K562 (cell line): ENCODE measurements around the gene HSF5. TPM values are rescaled to one million over a fixed set of nuclear protein-coding genes. Genes with fewer than 3 reads are reported as not detected.

Experiments used
- ATAC-seq: fragments of 200-7000 bp; cut with Tn5 transposase; 3 replicates; pipeline ENCODE4 v1.9.1; 2020; ENCODE audit warnings: moderate library complexity
- BruUV-seq: library from RNA; stranded (reverse); fragments of 400-500 nt; replicated peaks from 2 replicates; lab custom pipeline; 2021; lab: Mats Ljungman, UMichigan
- CTCF ChIA-PET: fragments of 300-600 bp; formaldehyde crosslinking; extraction: SDS; loops from one replicate; lab custom pipeline; 2021; ENCODE audit warnings: low intra/inter-chr PET ratio; lab: Yijun Ruan, JAX
- POLR2A ChIA-PET: fragments of 300-600, 350-650 bp; sonication (Branson Sonifier 250); formaldehyde crosslinking; extraction: SDS; loops from one replicate; lab custom pipeline; 2021; ENCODE audit warnings: antibody characterized with exemption, inconsistent platforms; lab: Yijun Ruan, JAX
- DNase-seq, 4 experiments: peaks; one replicate each; pipeline versions ENCODE4 v3.0.0 to v3.0.0-alpha.2; 2011 to 2018; ENCODE audit warnings: low spot score in 3 of 4, mixed read lengths in 3 of 4; ENCODE audit errors: extremely low read depth in 1 of 4
- FAIRE-seq: peaks from 2 replicates; lab custom pipeline; 2011; peaks lifted over from hg19 to GRCh38; lab: Jason Lieb, UNC
- H2AFZ ChIP-seq: 2 replicates; pipeline ENCODE4 v1.6.0; 2011; ENCODE audit warnings: low read depth, low read length, control low read depth, inconsistent platforms
- H3K27ac ChIP-seq: fragments of 200-600 bp; 3 replicates; pipeline ENCODE4 v1.8.0; 2011; ENCODE audit warnings: low read depth, mild to moderate bottlenecking, control low read depth, inconsistent platforms, low read length, moderate library complexity, mixed read lengths; ENCODE audit errors: extremely low read depth
- H3K27me3 ChIP-seq, 2 experiments: fragments of 300-600 bp in 1 of 2; 2 replicates in 1 of 2; 3 replicates in 1 of 2; pipeline versions ENCODE4 v1.6.0 to v1.8.0; 2011; ENCODE audit warnings: inconsistent platforms in 2 of 2, low read length in 2 of 2, mild to moderate bottlenecking in 1 of 2, mixed read lengths in 1 of 2, moderate library complexity in 1 of 2; ENCODE audit not compliant: control insufficient read depth in 2 of 2, insufficient read depth in 2 of 2
- H3K36me3 ChIP-seq: fragments of 300-600 bp; 3 replicates; pipeline ENCODE4 v1.8.0; 2011; ENCODE audit warnings: mild to moderate bottlenecking, low read length, inconsistent platforms; ENCODE audit not compliant: control insufficient read depth, insufficient read depth
- H3K4me1 ChIP-seq, 2 experiments: fragments of 200-600 bp in 1 of 2; replicated peaks in 1 of 2; 2 replicates in 1 of 2; 3 replicates in 1 of 2; pipeline versions ENCODE4 v1.5.1 to v1.8.0; 2011; ENCODE audit warnings: inconsistent platforms in 2 of 2, low read length in 2 of 2, mild to moderate bottlenecking in 1 of 2, mixed read lengths in 1 of 2, moderate library complexity in 1 of 2; ENCODE audit not compliant: control insufficient read depth in 2 of 2, insufficient read depth in 2 of 2
- H3K4me2 ChIP-seq: 2 replicates; pipeline ENCODE4 v1.6.1; 2011; ENCODE audit warnings: low read length, control low read depth, inconsistent platforms, mixed read lengths; ENCODE audit not compliant: insufficient read depth
- H3K4me3 ChIP-seq: fragments of 200-600 bp; sonication (generic), shearing (Covaris generic); 2 replicates; pipeline ENCODE4 v1.5.1; 2016; ENCODE audit warnings: control low read depth, inconsistent platforms
- H3K79me2 ChIP-seq: fragments of 200-600 bp; 3 replicates; pipeline ENCODE4 v1.8.0; 2011; ENCODE audit warnings: low read length, inconsistent platforms; ENCODE audit not compliant: control insufficient read depth, insufficient read depth
- H3K9ac ChIP-seq, 2 experiments: 2 replicates each; pipeline versions ENCODE4 v1.6.0 to v1.6.1; 2011; ENCODE audit warnings: low read depth in 2 of 2, low read length in 2 of 2, control low read depth in 1 of 2, inconsistent platforms in 1 of 2, mild to moderate bottlenecking in 1 of 2, mixed read lengths in 1 of 2; ENCODE audit not compliant: insufficient read depth in 1 of 2
- H3K9me1 ChIP-seq: one replicate; pipeline ENCODE4 v1.6.0; 2011; ENCODE audit warnings: inconsistent platforms, mild to moderate bottlenecking, low read length, moderate library complexity; ENCODE audit not compliant: control insufficient read depth, insufficient read depth
- H3K9me3 ChIP-seq: replicated peaks from 2 replicates; pipeline ENCODE4 v1.5.1; 2011; ENCODE audit warnings: low read depth, low read length, inconsistent platforms; ENCODE audit not compliant: control insufficient read depth, insufficient read depth
- H4K20me1 ChIP-seq: replicated peaks from 2 replicates; pipeline ENCODE4 v1.6.1; 2011; ENCODE audit warnings: low read length, inconsistent platforms, mixed read lengths; ENCODE audit not compliant: control insufficient read depth, insufficient read depth
- SAFB ChIP-seq: fragments of 200-400 bp; formaldehyde crosslinking; IDR thresholded peaks from 2 replicates; pipeline ENCODE4 v1.6.1; 2017; ENCODE audit warnings: low read depth, low read length, borderline replicate concordance
- ZNF707 ChIP-seq: fragments of 250-450 bp; sonication (Bioruptor Pico); conservative IDR thresholded peaks from 2 replicates; pipeline ENCODE4 v1.8.0; 2022; ENCODE audit warnings: inconsistent platforms, mild to moderate bottlenecking, moderate library complexity
- WGBS: fragments of 100-300 bp; shearing (Covaris generic); methylation state at CpG from one replicate; pipeline ENCODE4 v1.1.6; 2016; ENCODE audit warnings: low coverage, mixed read lengths; ENCODE audit not compliant: insufficient coverage; ENCODE audit errors: missing lambda C conversion rate; 5-methylcytosine and 5-hydroxymethylcytosine counted together
- in situ Hi-C: fragments of 300-500 bp; cut with MboI; formaldehyde crosslinking; loops from 4 replicates; pipeline ENCODE4 v1.15.0; 2018; ENCODE audit warnings: inconsistent platforms, mixed read lengths
- intact Hi-C: fragments of 100-400 bp; cut with micrococcal nuclease; formaldehyde crosslinking; loops from 2 replicates; pipeline ENCODE4 v1.14.2; 2022
- polyA plus RNA-seq, 8 experiments: library from polyadenylated mRNA; depleted of rRNA in 4 of 8; stranded (reverse) in 5 of 8; unstranded in 3 of 8; fragments of >200 nt; fragmentation: Nextera tagmentation in 2 of 8; fragmentation: Illumina TruSeq in 1 of 8; extraction: Ambion mirVana in 2 of 8; extraction: Trizol in 1 of 8; gene quantifications; 2 replicates each; pipeline versions ENCODE4 v1.2.1 to v1.2.3, GENCODE V29; 2011 to 2014; ENCODE audit warnings: inconsistent platforms in 1 of 8, missing spikeins in 1 of 8
- total RNA-seq, 7 experiments: library from RNA; depleted of rRNA in 6 of 7; stranded (reverse); fragments of >200 nt in 6 of 7; fragmentation: Illumina TruSeq in 2 of 7; extraction: Trizol in 2 of 7; gene quantifications; 2 replicates each; pipeline versions ENCODE4 v1.2.1 to v1.2.3, GENCODE V29; 2011 to 2021; ENCODE audit warnings: low replicate concordance in 1 of 7
- TF ChIP-seq, protein P1 (sequence below), 2 experiments: fragments of 450-650 bp; IDR thresholded peaks; 2 replicates each; pipeline ENCODE4 v1.6.1; 2018; ENCODE audit warnings: mild to moderate bottlenecking in 2 of 2, low read depth in 1 of 2; ENCODE audit not compliant: partially characterized antibody in 2 of 2

The HSF5 gene
- total and polyA plus RNA-seq, 9 of the 15 experiments (the other 6 are each of a cell fraction or from before 2014, with no cell fraction given): 0.04 TPM; not detected in 8

DNA sequence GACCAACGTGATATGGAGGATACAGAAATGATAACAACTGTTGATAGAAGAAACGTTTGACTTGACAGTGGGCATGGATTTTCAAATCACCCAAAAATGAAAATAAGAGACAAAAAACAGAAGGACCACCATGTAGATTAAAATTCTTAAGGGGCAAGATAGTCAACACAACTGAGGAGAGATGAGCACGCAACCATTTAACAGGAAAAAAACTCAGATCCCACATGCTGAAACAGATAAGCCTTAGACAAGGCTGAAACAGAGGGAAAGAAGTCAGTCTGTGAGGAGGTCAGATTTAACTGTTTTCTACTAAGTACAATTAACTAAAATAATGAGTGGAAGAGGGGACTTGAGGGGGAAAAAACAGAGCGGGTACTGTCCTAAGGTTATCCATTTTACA lies 92.0 kb downstream of the HSF5 start:
- no peak for DNase-seq
- peaks cover 7 to 21% of the 10 kb centered on the region in 2 experiments for H3K4me1 ChIP-seq
- no peaks in the 10 kb centered on the region for H3K9me1 ChIP-seq
- no peaks in the 10 kb centered on the region for H3K27me3 ChIP-seq
- no peak overlapping the region for H3K4me2 ChIP-seq
- CTCF ChIA-PET: no interaction called here
- TF ChIP-seq ZNF707: no peak
- TF ChIP-seq SAFB: no peak
- TF ChIP-seq, protein P1, sequence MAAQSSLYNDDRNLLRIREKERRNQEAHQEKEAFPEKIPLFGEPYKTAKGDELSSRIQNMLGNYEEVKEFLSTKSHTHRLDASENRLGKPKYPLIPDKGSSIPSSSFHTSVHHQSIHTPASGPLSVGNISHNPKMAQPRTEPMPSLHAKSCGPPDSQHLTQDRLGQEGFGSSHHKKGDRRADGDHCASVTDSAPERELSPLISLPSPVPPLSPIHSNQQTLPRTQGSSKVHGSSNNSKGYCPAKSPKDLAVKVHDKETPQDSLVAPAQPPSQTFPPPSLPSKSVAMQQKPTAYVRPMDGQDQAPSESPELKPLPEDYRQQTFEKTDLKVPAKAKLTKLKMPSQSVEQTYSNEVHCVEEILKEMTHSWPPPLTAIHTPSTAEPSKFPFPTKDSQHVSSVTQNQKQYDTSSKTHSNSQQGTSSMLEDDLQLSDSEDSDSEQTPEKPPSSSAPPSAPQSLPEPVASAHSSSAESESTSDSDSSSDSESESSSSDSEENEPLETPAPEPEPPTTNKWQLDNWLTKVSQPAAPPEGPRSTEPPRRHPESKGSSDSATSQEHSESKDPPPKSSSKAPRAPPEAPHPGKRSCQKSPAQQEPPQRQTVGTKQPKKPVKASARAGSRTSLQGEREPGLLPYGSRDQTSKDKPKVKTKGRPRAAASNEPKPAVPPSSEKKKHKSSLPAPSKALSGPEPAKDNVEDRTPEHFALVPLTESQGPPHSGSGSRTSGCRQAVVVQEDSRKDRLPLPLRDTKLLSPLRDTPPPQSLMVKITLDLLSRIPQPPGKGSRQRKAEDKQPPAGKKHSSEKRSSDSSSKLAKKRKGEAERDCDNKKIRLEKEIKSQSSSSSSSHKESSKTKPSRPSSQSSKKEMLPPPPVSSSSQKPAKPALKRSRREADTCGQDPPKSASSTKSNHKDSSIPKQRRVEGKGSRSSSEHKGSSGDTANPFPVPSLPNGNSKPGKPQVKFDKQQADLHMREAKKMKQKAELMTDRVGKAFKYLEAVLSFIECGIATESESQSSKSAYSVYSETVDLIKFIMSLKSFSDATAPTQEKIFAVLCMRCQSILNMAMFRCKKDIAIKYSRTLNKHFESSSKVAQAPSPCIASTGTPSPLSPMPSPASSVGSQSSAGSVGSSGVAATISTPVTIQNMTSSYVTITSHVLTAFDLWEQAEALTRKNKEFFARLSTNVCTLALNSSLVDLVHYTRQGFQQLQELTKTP (IDR thresholded peaks at IDR 0.05; ENCODE audit: low read depth in 1 of 2, partially characterized antibody in 2 of 2): no peak
- TF ChIP-seq, all 486 proteins: peak for 0
- ATAC-seq (no peak), FAIRE-seq (no peak)
- intact Hi-C loops: no loop called here
- WGBS: 27% methylated on average over 4 of the region's 4 CpGs
- H3K36me3 ChIP-seq: no peaks in the 10 kb centered on the region
- no peak overlapping the region for H2AFZ ChIP-seq
- POLR2A ChIA-PET: interaction anchor here (0.6 to 1.0 kb wide), 2 partner anchors 204 to 235 kb away, joined by 3 read pairs; partner anchors contain the start of gene EPX
- H3K4me3 ChIP-seq: no peak overlapping the region
- no TSS peak for BruUV-seq
- no peaks in the 10 kb centered on the region for H3K9me3 ChIP-seq
- no peak overlapping the region for H3K9ac ChIP-seq
- H3K27ac ChIP-seq: no peak overlapping the region
- no peaks in the 10 kb centered on the region for H4K20me1 ChIP-seq
- H3K79me2 ChIP-seq: no peaks in the 10 kb centered on the region; the same call in 2 of the 3 replicates
- in situ Hi-C loops: no loop called here
